DMS153 (cell line): ENCODE measurements around the gene RIC8B.

Experiments used
- DNase-seq: peaks from one replicate; lab custom pipeline; 2025; lab: John Stamatoyannopoulos, UW

RIC8B gene

DNA sequence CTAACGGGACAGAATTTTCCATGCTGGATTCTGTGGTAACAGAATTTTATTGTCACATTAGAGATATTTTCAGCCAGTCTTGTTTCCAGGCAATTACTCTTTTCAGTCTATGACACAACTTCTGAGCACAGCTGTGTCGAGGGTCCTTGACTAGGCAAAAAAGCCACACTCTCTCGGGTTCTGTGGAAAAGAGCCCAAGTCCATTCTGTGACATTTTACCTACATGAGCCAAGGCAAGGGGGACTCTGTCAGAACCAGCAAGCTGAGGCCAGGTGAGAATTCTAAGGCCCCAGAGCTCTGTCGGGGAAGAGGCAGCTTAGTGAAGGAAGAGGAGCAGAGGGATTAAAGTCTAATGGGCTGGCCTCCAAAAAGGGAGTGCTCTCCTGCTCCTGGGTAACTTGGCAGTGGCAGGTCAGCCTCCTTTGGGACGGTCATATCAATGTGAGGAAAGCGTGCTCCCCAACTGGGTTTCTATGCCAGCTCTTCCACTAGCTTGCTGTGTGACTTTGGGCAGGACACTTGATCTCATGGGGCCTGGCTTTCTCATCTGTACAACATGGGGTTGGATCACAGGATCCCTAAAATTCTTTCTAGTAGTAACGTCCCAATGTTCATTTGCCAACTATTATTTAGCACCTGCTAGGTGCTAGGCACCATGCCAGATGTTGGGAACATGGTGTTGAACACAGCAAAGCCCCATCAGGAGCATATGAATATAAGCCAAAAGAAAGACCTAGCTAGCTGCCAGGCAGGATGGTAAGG, 16.0 kb upstream of the RIC8B start:
- DNase-seq: no peak

DNA sequence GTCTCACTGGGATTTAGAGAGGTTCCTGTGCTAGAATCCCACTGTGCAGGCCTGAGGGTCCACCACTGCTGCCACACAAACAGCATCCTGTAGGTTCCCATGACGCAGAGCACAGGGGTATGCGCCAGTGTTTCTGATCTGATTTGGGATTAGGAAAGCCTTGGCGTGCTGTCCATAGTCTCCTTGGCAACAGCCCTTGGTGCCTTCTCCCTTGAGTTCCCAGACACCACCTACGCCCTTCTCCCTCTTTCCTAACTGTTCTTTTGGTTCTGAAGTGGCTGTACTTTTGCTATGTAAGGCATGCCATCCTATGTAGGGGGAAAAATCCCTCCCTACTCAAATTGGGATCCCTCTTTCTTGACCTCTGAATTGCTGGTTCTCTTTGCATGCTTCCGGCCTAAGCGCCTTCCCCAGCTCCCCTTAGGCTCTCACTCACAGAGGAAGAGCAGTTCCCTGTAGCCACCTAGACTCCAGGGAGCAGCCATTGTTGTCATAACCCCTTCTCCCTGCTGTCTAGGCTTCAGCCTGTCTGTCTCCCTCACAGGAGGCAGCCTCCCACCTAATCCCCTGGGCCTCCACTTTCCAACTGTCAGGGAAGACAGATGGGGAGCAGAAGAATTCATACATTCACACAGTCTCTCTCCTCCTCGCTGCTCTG, 14.8 kb upstream of the RIC8B start:
- DNase-seq: no peak

DNA sequence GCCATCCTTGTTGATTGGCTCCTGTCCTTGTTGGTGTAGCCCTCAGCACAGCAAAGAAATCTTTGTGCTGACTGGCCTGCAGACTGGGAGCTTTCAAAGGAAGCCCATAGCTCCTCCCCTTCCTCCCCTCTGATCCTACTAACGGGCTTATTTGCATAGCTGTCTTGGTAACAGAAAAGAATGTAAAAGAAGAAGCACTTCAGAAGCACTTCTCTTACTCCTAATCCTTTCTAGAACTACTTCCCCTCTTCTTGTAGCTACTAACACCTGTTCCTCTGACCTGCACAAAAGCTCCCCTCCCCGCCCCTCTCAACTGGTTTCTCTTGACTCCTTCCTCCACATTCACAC, 14.3 kb upstream of the RIC8B start:
- DNase-seq: no peak

DNA sequence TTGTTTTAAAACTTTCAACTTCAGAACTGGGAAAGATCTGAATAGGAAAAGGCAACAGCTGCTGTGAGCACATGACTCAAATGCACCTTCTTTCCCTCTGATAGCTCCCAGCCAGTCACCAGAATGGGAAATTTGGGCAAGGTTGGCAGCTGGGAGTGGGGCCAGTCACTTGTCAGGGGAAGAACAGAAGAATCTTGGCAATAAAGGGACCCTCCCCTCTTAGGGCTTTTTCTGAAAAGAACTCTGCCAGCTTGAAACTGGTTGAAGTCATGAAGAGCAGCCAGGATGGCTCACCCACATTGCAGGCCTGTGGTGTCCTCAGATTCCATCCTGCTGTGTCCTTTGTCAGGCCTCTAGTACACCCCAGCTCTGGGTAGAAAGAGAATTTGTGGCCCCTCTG, 10.3 kb upstream of the RIC8B start:
- no peak for DNase-seq

DNA sequence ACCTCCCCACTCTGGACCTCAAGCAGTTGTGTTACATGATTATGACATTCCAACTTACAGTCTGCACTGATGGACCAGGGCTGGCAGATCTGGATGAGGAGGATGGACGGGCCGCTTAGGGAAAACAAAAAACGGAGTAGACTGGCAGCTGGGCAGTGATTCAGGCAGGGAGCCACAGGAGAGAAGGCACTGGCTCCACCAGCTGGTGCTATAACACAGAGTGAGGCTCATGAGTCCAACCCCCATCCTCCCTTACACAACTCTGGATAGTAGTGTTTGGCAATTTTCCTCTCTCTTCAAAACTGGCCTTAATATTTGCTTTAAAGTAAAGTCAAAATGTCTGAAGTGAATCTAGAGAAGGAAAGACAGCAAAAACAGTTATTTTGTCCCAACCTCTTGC, 9.7 kb upstream of the RIC8B start:
- no peak for DNase-seq

DNA sequence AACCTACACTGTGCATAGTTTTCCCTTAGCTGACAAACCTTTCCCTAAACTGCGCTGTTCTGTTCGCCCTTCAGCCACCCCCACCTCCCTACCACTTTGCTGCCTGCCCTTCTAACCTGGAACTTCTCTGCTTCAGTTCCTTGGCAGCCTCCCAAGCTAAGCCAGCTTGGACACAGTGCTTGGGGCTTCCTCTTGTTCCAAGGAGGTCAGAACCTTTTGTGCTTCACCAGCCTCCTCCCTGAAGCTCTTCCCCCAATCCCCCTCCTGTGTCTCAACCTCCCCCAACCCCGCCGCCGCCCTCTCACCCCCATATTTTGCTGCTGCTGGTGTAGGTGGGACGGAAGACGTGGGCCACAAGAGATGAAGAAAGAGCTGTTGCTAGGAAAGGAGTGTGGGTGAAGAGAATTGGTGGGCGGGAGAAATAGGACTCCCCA, 8.1 kb upstream of the RIC8B start:
- no peak for DNase-seq

DNA sequence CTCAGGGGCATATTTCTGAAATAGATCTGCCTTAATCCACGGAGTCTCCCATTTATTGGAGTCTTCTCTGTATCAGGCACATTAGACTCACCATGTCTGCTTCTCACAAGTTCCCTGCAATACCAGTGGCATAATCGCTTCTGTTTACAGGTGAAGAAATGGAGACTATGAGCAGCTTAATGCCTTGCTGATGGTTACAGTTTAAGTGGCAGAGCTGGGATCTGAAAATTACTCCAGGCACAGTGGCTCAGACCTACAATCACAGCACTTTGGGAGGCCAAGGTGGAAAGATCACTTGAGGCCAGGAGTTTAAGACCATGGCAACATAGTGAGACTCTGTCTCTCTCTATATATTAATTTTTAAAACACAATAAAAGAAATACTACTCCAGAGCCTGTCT, 7.3 kb upstream of the RIC8B start:
- no peak for DNase-seq

DNA sequence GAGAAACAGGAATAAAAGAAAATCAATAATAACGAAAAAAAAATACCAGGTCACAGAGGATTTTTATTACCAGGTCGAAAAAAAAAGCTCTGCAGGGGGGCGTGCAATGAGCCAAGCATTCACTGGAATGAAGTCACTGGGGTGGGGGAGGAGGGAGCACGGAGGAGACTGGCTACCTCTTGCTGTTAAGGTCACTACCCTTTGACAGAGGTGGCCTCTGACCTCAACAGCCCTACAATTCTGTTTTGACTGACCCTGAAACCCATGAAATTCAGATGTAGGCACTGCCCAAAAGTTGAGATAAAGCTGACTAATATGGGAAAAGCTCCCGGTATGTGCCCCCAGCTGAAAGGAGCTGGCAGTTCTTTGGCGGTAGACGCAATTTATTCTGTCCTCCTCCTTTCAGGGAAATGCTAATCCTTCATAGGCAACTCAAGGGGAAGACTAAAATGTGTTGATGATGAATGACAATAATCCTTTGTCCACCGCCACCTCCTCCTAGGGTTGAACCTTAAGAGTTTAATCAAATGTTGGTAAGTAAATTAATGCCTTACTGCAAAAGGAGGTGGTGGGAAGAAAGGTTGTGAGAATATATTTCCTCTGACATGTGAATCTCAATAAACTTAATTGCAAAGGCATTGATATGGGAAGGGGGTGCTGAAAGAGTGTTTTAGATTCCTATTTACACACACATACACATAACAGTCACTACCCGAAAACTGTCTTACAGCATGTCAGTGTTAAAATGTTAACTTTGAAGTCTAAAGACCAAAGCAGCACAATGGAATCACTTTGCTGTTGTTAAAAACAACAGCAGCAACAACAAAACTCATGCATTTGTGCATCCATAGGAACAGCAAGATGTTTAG, 6.3 kb upstream of the RIC8B start:
- no peak for DNase-seq

DNA sequence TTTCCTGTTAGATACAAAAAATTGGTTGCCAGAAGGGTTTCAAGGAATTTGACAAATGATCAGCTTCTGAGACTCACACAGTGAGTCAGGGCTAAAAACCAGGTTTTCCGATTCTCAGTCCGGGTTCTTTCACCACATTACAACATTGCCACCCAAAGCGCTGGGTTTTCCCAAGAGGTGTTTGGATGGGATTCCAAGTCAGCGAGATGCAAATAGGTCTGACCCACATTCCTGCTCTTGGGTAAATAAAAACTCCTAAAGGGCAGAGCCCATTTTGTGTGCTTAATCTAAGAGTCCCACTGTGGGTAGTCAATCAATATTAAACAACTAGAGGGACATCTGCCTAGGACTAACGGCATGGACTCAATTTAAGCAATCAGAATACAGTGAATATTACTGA, 5.4 kb upstream of the RIC8B start:
- DNase-seq: no peak

DNA sequence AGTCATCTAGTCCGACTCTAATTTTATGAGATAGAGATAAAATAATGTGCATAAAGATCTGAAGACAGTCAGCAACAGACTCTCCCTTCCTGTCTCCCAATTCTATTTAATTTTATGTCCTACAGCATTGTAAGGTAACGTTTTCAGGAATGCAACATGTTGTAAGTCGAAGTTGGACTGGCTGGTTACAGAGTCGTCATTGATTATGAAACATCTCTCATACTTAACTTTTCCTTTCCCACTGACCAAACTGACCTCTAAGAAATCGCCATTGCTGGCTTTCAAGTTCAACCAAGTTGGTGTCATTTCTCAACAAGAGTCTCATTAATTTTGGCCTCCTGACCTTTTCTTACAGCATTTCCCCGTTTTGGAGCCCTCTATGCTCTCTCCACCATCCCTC, 4.9 kb upstream of the RIC8B start:
- no peak for DNase-seq

DNA sequence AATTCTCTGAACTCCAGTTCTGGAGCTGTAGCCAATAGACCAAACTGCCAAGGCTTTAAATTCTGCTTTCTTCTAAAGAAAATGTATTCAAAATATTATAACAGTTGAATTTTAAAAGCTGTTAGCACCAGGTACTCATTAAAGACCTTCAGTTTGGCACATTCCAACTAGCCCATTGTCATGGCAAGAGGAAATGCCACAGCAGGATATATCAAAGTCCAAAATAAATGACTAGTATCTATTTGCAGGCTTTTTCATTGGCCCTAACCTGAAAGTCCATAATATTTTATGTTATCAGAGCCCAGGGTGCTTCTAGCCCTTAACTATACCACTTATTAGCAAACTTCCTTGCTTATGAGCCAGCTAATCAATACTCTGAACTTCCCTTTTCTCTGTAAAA, 3.1 kb upstream of the RIC8B start:
- DNase-seq: no peak

DNA sequence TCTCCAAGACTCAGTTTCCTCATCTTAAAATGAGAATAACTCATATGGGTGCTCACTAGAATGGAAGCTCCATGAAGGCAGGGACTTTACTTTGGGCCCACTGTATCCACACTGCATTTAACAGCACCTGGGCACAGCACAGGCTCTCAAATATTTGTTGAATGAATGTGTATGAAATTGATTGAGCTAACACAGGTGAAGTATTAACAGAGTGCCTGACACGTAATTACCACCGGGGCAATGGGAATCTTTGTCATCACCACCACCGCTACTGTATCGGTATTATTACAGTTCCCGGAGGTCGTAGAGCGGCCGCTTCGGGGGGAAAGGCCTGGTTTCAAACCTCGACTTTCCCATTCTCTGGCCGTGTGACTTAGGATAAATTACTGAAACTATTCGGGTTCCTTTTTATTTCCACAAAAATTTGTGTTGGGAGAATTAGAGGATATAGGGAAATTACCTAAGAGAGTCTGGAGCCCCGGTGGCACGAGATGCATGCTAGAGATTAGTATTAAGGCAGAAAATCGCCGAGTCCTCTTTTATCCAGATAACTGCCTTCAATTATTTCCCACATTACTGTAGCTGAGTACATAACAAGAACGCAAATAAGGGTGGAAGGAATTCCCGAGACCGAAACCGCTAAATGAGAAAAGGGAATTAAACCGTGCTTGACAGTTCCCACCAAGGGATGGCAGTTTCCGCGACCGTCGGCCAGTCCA, 1.0 kb upstream of the RIC8B start:
- DNase-seq: no peak

DNA sequence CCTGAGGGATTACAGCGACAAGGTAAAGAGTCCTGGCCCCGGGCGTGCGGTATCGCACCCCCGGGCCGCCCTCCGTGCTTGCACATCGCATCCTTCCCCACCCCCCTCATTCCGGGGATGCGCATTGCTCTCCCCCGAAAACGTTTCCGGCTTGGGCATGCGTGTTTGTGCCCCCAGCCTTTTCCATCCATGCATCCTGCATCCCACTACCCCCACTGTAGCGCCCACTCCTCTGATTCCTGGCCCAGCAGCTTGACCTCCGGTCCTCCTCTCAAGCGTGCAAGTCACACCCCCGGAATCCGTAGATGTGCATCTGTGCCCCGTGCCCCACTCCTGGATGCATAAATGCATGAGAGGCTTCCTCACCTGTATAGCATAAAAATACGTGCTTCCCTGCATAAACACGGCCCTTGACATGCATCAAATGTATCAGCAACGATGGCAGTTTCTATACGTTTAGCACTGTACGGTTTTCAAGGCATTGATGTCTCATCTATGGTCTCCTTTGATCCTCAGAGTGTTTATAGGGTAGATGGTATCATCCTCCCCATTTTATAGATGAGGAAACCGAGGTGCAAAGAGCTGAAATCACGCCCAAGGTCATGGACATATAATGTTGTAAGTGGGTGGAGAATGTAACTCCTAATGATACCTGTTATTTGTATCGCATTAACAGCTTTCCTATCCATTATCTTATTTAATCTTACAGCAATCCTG, 484 bp downstream of the RIC8B start:
- DNase-seq: no peak

DNA sequence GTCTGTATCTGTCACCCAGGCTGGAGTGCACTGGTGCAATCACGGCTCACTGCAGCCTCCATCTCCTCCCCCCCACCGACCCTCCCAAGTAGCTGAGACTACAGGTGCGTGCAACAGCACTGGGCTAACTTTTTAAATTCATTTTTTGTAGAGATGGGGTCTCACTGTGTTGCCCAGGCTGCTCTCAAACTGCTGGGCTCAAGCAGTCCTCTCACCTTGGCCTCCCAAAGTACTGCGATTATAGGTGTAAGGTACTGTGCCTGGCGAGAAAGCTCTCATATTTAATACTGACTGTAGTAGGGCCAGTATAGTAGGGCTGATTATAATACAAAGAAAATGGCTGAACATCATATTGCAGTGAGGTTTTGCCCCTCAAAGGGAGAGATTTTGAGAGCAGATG, 2.4 kb downstream of the RIC8B start:
- no peak for DNase-seq

DNA sequence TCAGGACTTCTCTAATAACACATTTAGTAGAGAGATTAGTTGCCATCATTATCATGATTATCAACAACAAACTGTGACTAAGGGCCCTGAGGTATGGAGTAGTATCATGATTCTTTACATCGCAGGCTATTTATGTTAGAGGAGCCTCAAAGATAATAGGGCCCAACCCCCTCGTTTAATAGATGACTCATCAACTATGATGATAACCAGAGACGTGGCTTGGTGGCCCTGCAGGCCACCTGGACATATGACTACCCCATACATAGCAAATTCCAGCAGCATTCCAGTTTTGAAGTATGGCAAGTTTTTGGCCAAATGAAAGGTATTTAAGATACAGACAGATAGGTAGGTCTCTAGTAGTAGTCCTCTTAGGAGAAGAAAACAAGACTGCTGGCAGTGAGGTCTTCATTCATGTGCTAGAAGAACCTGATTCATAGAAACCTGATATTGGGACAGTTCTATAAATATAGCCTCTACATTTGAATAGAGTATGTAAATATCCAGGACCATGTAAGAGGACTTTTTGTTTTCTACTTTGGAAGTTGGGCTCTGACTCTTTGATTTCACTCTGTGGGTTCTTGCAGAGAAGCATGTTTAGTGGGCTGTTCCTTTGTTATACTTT, 5.6 kb downstream of the RIC8B start:
- no peak for DNase-seq

DNA sequence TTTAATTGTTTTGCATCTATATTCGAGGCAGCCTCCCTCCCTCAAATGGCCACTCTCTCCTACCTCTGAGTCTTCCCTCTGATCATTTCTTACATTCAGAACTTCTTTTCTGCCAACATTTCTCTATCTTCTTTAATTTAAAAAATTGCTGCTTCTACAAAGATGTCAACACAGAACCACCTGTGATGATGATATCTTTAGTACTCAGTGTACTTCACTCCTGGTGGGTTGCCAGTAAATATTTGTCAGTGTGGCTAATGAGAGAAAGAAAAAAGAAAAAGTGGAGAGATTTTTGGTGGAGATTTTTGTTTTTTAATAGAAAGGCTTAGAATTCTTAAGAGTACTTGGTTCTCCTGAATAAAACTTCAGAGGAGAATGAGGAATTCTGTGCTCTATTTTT, 8.1 kb downstream of the RIC8B start:
- no peak for DNase-seq

DNA sequence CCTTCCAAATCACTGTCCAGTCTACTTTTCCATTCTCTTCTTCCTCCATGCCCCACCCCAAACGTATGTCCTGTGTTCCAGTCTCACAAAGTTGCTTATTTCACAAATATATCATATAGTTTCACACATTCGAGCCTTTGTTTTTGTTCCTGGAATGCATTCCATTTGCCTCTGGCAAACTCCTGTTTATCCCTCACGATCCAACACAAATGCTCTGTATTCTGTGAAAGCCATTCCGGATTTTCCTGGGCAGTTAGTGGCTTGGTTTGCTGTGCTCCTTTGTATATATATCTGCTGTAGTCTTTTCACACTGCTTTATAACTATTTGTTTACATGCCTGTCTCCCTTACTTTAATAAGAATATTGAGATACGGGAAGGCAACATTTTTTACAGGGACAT, 9.0 kb downstream of the RIC8B start:
- DNase-seq: no peak

DNA sequence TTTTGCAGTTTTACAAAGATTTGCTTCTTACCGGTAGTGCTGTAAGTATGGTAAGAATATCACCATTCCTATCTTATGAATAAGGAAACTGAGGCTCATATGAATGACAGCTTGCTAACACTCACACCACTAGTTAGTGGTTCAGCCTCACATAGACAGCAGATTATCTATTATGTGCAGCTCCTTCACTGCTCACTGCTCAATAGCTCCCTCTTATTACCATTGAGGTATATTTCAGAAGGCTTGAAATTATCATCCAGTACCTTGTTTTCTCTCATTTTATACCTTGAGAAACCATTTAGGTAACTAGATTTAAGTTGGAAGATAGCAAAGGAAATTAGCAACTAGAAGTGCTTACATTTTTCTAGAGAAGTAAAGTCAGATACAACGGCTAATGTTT, 15.5 kb downstream of the RIC8B start:
- DNase-seq: peak; percentile 39

DNA sequence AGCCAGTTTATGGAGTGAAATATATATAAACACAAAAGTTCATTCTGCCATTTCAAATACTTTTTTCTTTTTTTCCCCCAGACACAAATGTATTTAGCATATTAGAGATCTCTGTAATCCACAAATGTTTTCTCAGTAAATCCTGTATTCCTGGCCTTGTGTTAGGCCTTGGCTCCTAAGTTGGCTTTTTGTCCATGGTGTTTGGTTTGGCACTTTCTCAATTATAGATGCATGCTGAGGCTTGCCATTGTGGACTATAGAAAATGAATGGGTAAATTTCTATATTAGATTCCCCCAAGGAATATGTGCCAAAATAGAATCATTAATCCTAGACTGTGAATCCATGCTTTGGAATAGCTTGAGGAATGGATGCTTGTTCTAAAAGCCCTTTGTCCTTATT, 17.0 kb downstream of the RIC8B start:
- peak; percentile 51 for DNase-seq

DNA sequence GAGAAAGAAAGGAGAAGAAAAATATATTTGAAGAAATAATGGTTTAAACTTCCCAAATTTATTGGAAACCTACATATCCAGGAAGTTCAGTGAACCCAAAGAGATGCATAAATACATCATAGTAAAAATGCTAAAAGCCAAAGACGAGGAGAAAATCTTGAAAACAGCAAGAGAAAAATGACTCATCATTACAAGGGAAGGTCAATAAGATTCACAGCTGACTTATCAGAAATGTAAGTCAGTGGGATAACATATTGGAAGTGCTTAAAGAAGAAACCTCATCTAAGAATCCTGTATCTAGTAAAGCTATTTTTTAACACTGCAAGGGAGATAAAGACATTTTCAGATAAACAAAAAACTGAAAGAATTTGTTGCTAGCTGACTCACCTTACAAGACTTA, 19.9 kb downstream of the RIC8B start:
- DNase-seq: no peak

DNA sequence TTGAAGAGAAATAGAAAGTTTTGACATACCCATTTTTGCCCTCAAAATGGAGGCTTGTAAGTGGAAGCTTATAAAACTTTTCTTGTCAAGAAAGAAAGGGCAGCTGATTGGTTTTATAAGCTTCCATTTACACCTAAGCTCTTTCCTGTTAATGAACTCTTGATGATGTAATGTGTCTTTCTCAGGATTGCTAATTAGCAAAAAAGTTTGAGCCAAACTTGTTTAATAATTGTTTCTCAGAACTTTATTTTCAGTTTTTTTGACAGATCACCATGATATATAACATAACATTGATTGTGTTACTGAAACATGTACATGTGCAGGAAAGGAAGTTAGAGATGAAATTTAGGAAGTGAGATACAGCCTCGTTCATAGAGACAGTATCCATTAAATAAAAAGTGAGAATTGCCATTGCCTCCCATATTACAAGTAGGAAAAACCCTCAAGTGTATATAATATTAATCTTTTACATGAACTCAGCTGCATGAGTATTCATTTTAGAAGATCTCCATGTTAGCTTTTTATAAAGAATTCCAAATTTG, 26.8 kb downstream of the RIC8B start:
- no peak for DNase-seq
